Upper lobe of left lung (tissue), 4 donors: ENCODE measurements around the gene TUBB4A.

Experiments
- CTCF ChIP-seq, 6 experiments: fragments of 450-650 bp in 4 of 6; fragments of 200-600 bp in 2 of 6; sonication (generic) in 2 of 6; IDR thresholded peaks; one replicate each; pipeline ENCODE4 v1.5.1; 2016 to 2019; ENCODE audit warnings: antibody characterized with exemption in 6 of 6
- EP300 ChIP-seq, 4 donors: sonication (generic); formaldehyde crosslinking; IDR thresholded peaks; one replicate each; pipeline ENCODE4 v1.5.1; 2017; ENCODE audit warnings: antibody characterized with exemption in 4 of 4, control low read depth in 2 of 4
- POLR2A ChIP-seq, 4 donors: fragments of 450-650 bp; IDR thresholded peaks; one replicate each; pipeline ENCODE4 v1.5.1; 2016 to 2017; ENCODE audit warnings: antibody characterized with exemption in 4 of 4, mild to moderate bottlenecking in 2 of 4
- POLR2AphosphoS5 ChIP-seq, 2 donors: sonication (generic); formaldehyde crosslinking; IDR thresholded peaks; one replicate each; pipeline ENCODE4 v1.5.1; 2017; ENCODE audit warnings: antibody characterized with exemption in 2 of 2

- TF ChIP-seq POLR2AphosphoS5 (IDR thresholded peaks at IDR 0.05), result no peak
- no peak for TF ChIP-seq POLR2A (IDR thresholded peaks at IDR 0.05)
- no peak for TF ChIP-seq CTCF (IDR thresholded peaks at IDR 0.05)
- TF ChIP-seq EP300 (IDR thresholded peaks at IDR 0.05), result no peak
Observed at GRCh38 chr19:6494438-6495036, 7.6 kb downstream of the TUBB4A start.
